ENCODE results near the gene TRIP4. TPM values are rescaled to one million over a fixed set of nuclear protein-coding genes. Genes with fewer than 3 reads are reported as not detected.

The TRIP4 gene
- total and polyA plus RNA-seq, 7 experiments from 2014 or later = 16.5 to 31.5 (median 26.4) TPM

- POLR2A ChIA-PET = interaction anchor here (0.6 kb wide), 1 partner anchor 21 kb away, joined by 3 read pairs; no protein-coding TSS in a partner anchor
- Mint-ChIP-seq H3K27ac (peak overlapping the region in 1 of 9 donors; percentile 52), H3K9me3 (no peaks in the 10 kb centered on the region), H3K36me3 (peaks cover 3 to 23% (median 18%) of the 10 kb centered on the region in 5 donors), H3K4me1 (peaks cover 12 to 24% (median 22%) of the 10 kb centered on the region in 7 donors), H3K4me3 (no peak overlapping the region), H3K27me3 (no peaks in the 10 kb centered on the region)
- H3K27me3 ChIP-seq (ENCODE audit: control insufficient read depth in 2 of 2, insufficient read depth in 2 of 2, low read length in 2 of 2) = no peaks in the 10 kb centered on the region
- H3K27ac ChIP-seq (ENCODE audit: low read depth, low read length) = no peak overlapping the region
- ATAC-seq (no peak), DNase-seq (no peak)
- peaks cover 4 to 30% (median 6%) of the 10 kb centered on the region in 3 experiments for H3K36me3 ChIP-seq (ENCODE audit: control insufficient read depth in 2 of 3, insufficient read depth in 3 of 3, low read length in 3 of 3)
- intact Hi-C loops (cut with micrococcal nuclease) = no loop called here
- peaks cover 0 to 24% of the 10 kb centered on the region in 2 donors for H3K4me1 ChIP-seq (ENCODE audit: control insufficient read depth in 2 of 2, insufficient read depth in 2 of 2, low read length in 2 of 2)
- CTCF ChIA-PET = no interaction called here
- H3K9me3 ChIP-seq (ENCODE audit: control insufficient read depth in 2 of 3, low read length in 3 of 3) = no peaks in the 10 kb centered on the region
- no peak overlapping the region for H3K4me3 ChIP-seq (ENCODE audit: low read length)
Measured at GRCh38 chr15:64422697-64423096, 35.1 kb downstream of the TRIP4 start.

DNA sequence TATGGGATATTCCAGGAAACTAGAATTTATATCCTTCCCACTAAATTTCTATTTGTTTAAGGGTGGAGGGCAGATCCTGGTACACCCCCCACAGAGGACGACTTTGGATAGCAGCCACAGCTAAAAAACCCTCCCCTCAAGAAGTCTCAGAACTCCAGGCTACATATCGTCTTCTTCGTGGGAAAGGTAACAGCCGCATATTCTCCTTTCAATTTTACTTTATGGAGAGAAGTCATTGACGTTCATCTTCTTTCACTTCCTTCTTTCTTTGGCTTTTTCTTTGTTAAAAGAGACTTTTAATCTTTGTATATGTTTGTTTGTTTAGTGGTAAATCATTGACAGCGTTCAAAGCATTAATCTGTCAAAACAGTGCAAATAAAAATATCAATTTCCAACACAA lies 36.3 kb downstream of the TRIP4 start:
- Mint-ChIP-seq H3K36me3 (peaks cover 0 to 17% (median 12%) of the 10 kb centered on the region in 5 donors), H3K27ac (peak overlapping the region in 6 of 9 donors; percentile 31 to 78 (median 55)), H3K27me3 (no peaks in the 10 kb centered on the region), H3K4me3 (no peak overlapping the region), H3K4me1 (peaks cover 14 to 36% (median 30%) of the 10 kb centered on the region in 7 donors), H3K9me3 (no peaks in the 10 kb centered on the region)
- Histone ChIP-seq H3K27ac (ENCODE audit: low read depth, low read length) (no peak overlapping the region), H3K4me3 (ENCODE audit: low read length) (no peak overlapping the region), H3K36me3 (ENCODE audit: control insufficient read depth in 2 of 3, insufficient read depth in 3 of 3, low read length in 3 of 3) (peaks cover 4 to 20% (median 6%) of the 10 kb centered on the region in 3 experiments), H3K27me3 (ENCODE audit: control insufficient read depth in 2 of 2, insufficient read depth in 2 of 2, low read length in 2 of 2) (no peaks in the 10 kb centered on the region), H3K4me1 (ENCODE audit: control insufficient read depth in 2 of 2, insufficient read depth in 2 of 2, low read length in 2 of 2) (peaks cover 0 to 32% of the 10 kb centered on the region in 2 donors), H3K9me3 (ENCODE audit: control insufficient read depth in 2 of 3, low read length in 3 of 3) (no peaks in the 10 kb centered on the region)
- DNase-seq = no peak
- intact Hi-C loops (cut with micrococcal nuclease) = no loop called here
- ATAC-seq = no peak
- POLR2A ChIA-PET = interaction anchor here (1.4 kb wide), 1 partner anchor 229 kb away, joined by 4 read pairs; no protein-coding TSS in a partner anchor
- CTCF ChIA-PET = no interaction called here

DNA sequence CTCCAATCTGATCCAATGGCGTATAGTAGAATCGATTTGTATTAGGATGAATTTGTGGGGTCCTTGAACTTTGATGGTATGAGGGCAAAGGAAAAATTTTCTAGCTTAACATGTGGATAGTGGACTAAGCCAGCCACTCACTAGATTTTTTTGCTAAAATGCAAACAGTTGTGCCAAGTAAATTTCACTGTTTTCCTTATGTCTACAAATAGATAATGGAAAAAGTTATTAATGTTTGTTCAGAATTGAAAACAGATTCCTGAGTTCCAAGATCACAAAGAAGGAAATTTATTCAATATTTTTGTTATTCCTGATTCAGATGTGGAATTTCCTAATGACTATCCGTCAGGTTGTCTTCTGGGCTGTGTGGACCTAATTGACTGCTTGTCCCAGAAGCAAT lies 37.6 kb downstream of the TRIP4 start:
- no peak overlapping the region for H3K4me3 ChIP-seq (ENCODE audit: low read length)
- Mint-ChIP-seq H3K9me3 (no peaks in the 10 kb centered on the region), H3K27ac (peak overlapping the region in 6 of 9 donors; percentile 45 to 96 (median 74)), H3K4me3 (no peak overlapping the region), H3K4me1 (peaks cover 22 to 47% (median 40%) of the 10 kb centered on the region in 7 donors), H3K27me3 (no peaks in the 10 kb centered on the region), H3K36me3 (peaks cover 0 to 17% (median 12%) of the 10 kb centered on the region in 5 donors)
- H3K4me1 ChIP-seq (ENCODE audit: control insufficient read depth in 2 of 2, insufficient read depth in 2 of 2, low read length in 2 of 2) = peaks cover 10 to 42% of the 10 kb centered on the region in 2 donors
- peaks cover 4 to 20% (median 6%) of the 10 kb centered on the region in 3 experiments for H3K36me3 ChIP-seq (ENCODE audit: control insufficient read depth in 2 of 3, insufficient read depth in 3 of 3, low read length in 3 of 3)
- POLR2A ChIA-PET = no interaction called here
- peak overlapping the region; percentile 45 for H3K27ac ChIP-seq (ENCODE audit: low read depth, low read length)
- ATAC-seq (no peak), DNase-seq (no peak)
- CTCF ChIA-PET = interaction anchor here (1.5 to 4.7 kb wide), 2 partner anchors 228 to 256 kb away, joined by 5 to 96 read pairs; no protein-coding TSS in a partner anchor
- H3K27me3 ChIP-seq (ENCODE audit: control insufficient read depth in 2 of 2, insufficient read depth in 2 of 2, low read length in 2 of 2) = no peaks in the 10 kb centered on the region
- intact Hi-C loops (cut with micrococcal nuclease) = loop anchor here in 1 of 2 donors (5.0 kb wide), 1 partner anchor 157 kb away; no protein-coding TSS in a partner anchor
- H3K9me3 ChIP-seq (ENCODE audit: control insufficient read depth in 2 of 3, low read length in 3 of 3) = no peaks in the 10 kb centered on the region

- peak in 6 of 9 donors; percentile 14 to 34 (median 19) for DNase-seq
- peaks cover 24 to 53% of the 10 kb centered on the region in 2 donors for H3K4me1 ChIP-seq (ENCODE audit: control insufficient read depth in 2 of 2, insufficient read depth in 2 of 2, low read length in 2 of 2)
Measured at GRCh38 chr15:64426845-64427465, 39.3 kb downstream of the TRIP4 start.

GRCh38 chr15:64429448-64429847 lies 41.8 kb downstream of the TRIP4 start:
- peaks cover 6 to 16% (median 9%) of the 10 kb centered on the region in 5 donors for H3K36me3 Mint-ChIP-seq
- intact Hi-C loops (cut with micrococcal nuclease) = loop anchor here (2.0 to 5.0 kb wide), 2 partner anchors 43 to 153 kb away; partner anchors contain the start of gene TRIP4 (in 1 of the 2)
- no peak for DNase-seq

More at GRCh38 chr15:64426845-64427465, 39.3 kb downstream of the TRIP4 start:
- Mint-ChIP-seq H3K27ac (peak overlapping the region; percentile 62 to 96 (median 94)), H3K27me3 (no peaks in the 10 kb centered on the region), H3K36me3 (peaks cover 0 to 17% (median 11%) of the 10 kb centered on the region in 5 donors), H3K4me3 (peak overlapping the region; percentile 5 to 74 (median 65)), H3K9me3 (no peaks in the 10 kb centered on the region), H3K4me1 (peaks cover 28 to 58% (median 50%) of the 10 kb centered on the region in 7 donors)
- H3K4me3 ChIP-seq (ENCODE audit: low read length) = no peak overlapping the region
- ChIA-PET POLR2A (interaction anchor here (0.6 to 1.4 kb wide), 10 partner anchors 23 to 958 kb away, joined by 3 to 9 read pairs (median 4); partner anchors contain the start of gene TRIP4), CTCF (interaction anchor here (0.6 to 4.7 kb wide), 29 partner anchors 22 to 419 kb away, joined by 3 to 96 read pairs (median 5); no protein-coding TSS in a partner anchor)
- no peak for ATAC-seq
- intact Hi-C loops (cut with micrococcal nuclease) = loop anchor here in 1 of 2 donors (1.0 to 5.0 kb wide), 4 partner anchors 155 to 301 kb away; no protein-coding TSS in a partner anchor
- peaks cover 4 to 11% (median 6%) of the 10 kb centered on the region in 3 experiments for H3K36me3 ChIP-seq (ENCODE audit: control insufficient read depth in 2 of 3, insufficient read depth in 3 of 3, low read length in 3 of 3)
- H3K27me3 ChIP-seq (ENCODE audit: control insufficient read depth in 2 of 2, insufficient read depth in 2 of 2, low read length in 2 of 2) = no peaks in the 10 kb centered on the region
- peak overlapping the region; percentile 43 for H3K27ac ChIP-seq (ENCODE audit: low read depth, low read length)
- H3K9me3 ChIP-seq (ENCODE audit: control insufficient read depth in 2 of 3, low read length in 3 of 3) = no peaks in the 10 kb centered on the region

DNA sequence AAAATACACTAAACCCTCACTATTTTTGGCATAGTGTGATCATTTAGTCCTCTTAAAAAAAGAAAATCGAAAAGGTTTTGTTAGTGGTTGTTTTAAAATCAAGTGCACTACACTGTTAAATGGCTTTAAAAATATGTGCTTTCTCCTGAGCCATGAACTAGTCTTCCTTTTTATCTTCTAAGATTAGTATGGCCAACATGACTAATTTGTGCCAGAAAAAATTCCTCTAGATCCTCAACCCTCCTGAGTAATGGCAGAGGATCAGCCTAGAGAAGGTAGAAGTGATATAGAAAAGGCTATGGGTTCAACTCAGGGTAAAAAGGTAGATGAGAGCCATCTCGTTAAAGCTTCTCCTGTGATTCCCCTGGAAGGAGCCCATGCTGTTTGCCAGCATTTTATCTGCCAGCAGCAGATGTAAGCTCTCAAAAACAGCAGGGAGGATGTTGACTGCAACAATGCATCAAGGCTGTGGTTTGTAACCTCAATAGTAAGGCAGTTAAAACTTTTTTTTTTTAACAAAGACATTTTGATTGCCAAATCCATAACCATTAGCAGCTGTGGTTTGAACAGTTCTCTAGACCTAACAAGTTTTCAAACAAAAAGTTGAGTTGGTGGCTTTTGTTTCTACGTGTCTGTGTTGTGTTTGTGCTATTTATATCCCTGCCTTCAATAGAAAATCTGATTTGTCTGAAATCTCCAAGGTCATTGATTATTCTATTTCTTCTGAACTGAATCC lies 42.5 kb downstream of the TRIP4 start:
- intact Hi-C loops (cut with micrococcal nuclease) = loop anchor here (1.0 to 5.0 kb wide), 10 partner anchors 8 to 223 kb away; partner anchors contain the start of genes TRIP4 (in 2 of the 2) and ZNF609 (in 2 of the 2)
- H3K4me3 Mint-ChIP-seq = peak overlapping the region; percentile 25 to 85 (median 80)
- peak overlapping the region; percentile 15 for H3K4me3 ChIP-seq (ENCODE audit: low read length)
- H3K4me1 Mint-ChIP-seq = peaks cover 25 to 66% (median 57%) of the 10 kb centered on the region in 7 donors
- H3K9me3 Mint-ChIP-seq = no peaks in the 10 kb centered on the region
- DNase-seq = peak in 8 of 9 donors; percentile 29 to 89 (median 81)
- H3K27me3 ChIP-seq (ENCODE audit: control insufficient read depth in 2 of 2, insufficient read depth in 2 of 2, low read length in 2 of 2) = no peaks in the 10 kb centered on the region
- H3K36me3 ChIP-seq (ENCODE audit: control insufficient read depth in 2 of 3, insufficient read depth in 3 of 3, low read length in 3 of 3) = no peaks in the 10 kb centered on the region
- H3K27ac Mint-ChIP-seq = peak overlapping the region; percentile 78 to 98 (median 93)
- peaks cover 8 to 15% (median 10%) of the 10 kb centered on the region in 5 donors for H3K36me3 Mint-ChIP-seq
- peaks cover 24 to 53% of the 10 kb centered on the region in 2 donors for H3K4me1 ChIP-seq (ENCODE audit: control insufficient read depth in 2 of 2, insufficient read depth in 2 of 2, low read length in 2 of 2)
- CTCF ChIA-PET = interaction anchor here (0.6 to 1.9 kb wide), 7 partner anchors 77 to 1382 kb away, joined by 3 to 12 read pairs (median 4); no protein-coding TSS in a partner anchor
- H3K27ac ChIP-seq (ENCODE audit: low read depth, low read length) = peak overlapping the region; percentile 59
- H3K9me3 ChIP-seq (ENCODE audit: control insufficient read depth in 2 of 3, low read length in 3 of 3) = no peaks in the 10 kb centered on the region
- POLR2A ChIA-PET = interaction anchor here (0.6 to 2.7 kb wide), 15 partner anchors 23 to 298 kb away, joined by 3 to 12 read pairs (median 5); partner anchors contain the start of gene ZNF609
- peak; percentile 95 for ATAC-seq
- no peaks in the 10 kb centered on the region for H3K27me3 Mint-ChIP-seq

More at GRCh38 chr15:64429448-64429847, 41.8 kb downstream of the TRIP4 start:
- Mint-ChIP-seq H3K4me3 (peak overlapping the region in 9 of 10 donors; percentile 30 to 85 (median 81)), H3K27me3 (no peaks in the 10 kb centered on the region), H3K9me3 (no peaks in the 10 kb centered on the region), H3K27ac (peak overlapping the region; percentile 78 to 98 (median 93)), H3K4me1 (peaks cover 25 to 67% (median 59%) of the 10 kb centered on the region in 7 donors)
- no peaks in the 10 kb centered on the region for H3K27me3 ChIP-seq (ENCODE audit: control insufficient read depth in 2 of 2, insufficient read depth in 2 of 2, low read length in 2 of 2)
- ATAC-seq = no peak
- H3K4me3 ChIP-seq (ENCODE audit: low read length) = no peak overlapping the region
- H3K9me3 ChIP-seq (ENCODE audit: control insufficient read depth in 2 of 3, low read length in 3 of 3) = no peaks in the 10 kb centered on the region
- peaks cover 24 to 53% of the 10 kb centered on the region in 2 donors for H3K4me1 ChIP-seq (ENCODE audit: control insufficient read depth in 2 of 2, insufficient read depth in 2 of 2, low read length in 2 of 2)
- POLR2A ChIA-PET = interaction anchor here (1.0 to 2.2 kb wide), 2 partner anchors 193 to 224 kb away, joined by 6 to 9 read pairs; no protein-coding TSS in a partner anchor
- CTCF ChIA-PET = interaction anchor here (4.7 kb wide), 1 partner anchor 223 kb away, joined by 96 read pairs; no protein-coding TSS in a partner anchor
- H3K36me3 ChIP-seq (ENCODE audit: control insufficient read depth in 2 of 3, insufficient read depth in 3 of 3, low read length in 3 of 3) = no peaks in the 10 kb centered on the region
- H3K27ac ChIP-seq (ENCODE audit: low read depth, low read length) = peak overlapping the region; percentile 59
